ENCODE results near the gene PSMD11.

Gene PSMD11

GRCh38 chr17:32490101-32490482, 45.8 kb downstream of the PSMD11 start:
- DNase-seq (ENCODE audit: low read depth): no peak

- DNase-seq (ENCODE audit: low read depth): no peak
Observed at GRCh38 chr17:32491371-32492263, 47.3 kb downstream of the PSMD11 start.

- no peak for DNase-seq (ENCODE audit: low read depth)
Observed at GRCh38 chr17:32492264-32492589, 47.9 kb downstream of the PSMD11 start.

- no peak for DNase-seq (ENCODE audit: low read depth)
Observed at GRCh38 chr17:32492648-32493289, 48.5 kb downstream of the PSMD11 start.

GRCh38 chr17:32493571-32493970, 49.3 kb downstream of the PSMD11 start:
- DNase-seq (ENCODE audit: low read depth): no peak

GRCh38 chr17:32493976-32494513, 49.7 kb downstream of the PSMD11 start:
- no peak for DNase-seq (ENCODE audit: low read depth)

- DNase-seq (ENCODE audit: low read depth): no peak
Observed at GRCh38 chr17:32494621-32495358, 50.5 kb downstream of the PSMD11 start.

- no peak for DNase-seq (ENCODE audit: low read depth)
Observed at GRCh38 chr17:32495359-32496231, 51.3 kb downstream of the PSMD11 start.

- no peak for DNase-seq (ENCODE audit: low read depth)
Observed at GRCh38 chr17:32496395-32497073, 52.2 kb downstream of the PSMD11 start.

GRCh38 chr17:32497431-32498205, 53.3 kb downstream of the PSMD11 start:
- no peak for DNase-seq (ENCODE audit: low read depth)

- DNase-seq (ENCODE audit: low read depth): no peak
Observed at GRCh38 chr17:32498391-32498790, 54.1 kb downstream of the PSMD11 start.

- DNase-seq (ENCODE audit: low read depth): no peak
Observed at GRCh38 chr17:32502013-32502412, 57.7 kb downstream of the PSMD11 start.

- DNase-seq (ENCODE audit: low read depth): no peak
Observed at GRCh38 chr17:32502710-32503109, 58.4 kb downstream of the PSMD11 start.

- no peak for DNase-seq (ENCODE audit: low read depth)
Observed at GRCh38 chr17:32503251-32504165, 59.2 kb downstream of the PSMD11 start.

GRCh38 chr17:32504166-32504990, 60.1 kb downstream of the PSMD11 start:
- DNase-seq (ENCODE audit: low read depth): no peak

- no peak for DNase-seq (ENCODE audit: low read depth)
Observed at GRCh38 chr17:32508926-32509325, 64.6 kb downstream of the PSMD11 start.

GRCh38 chr17:32510466-32510865, 66.2 kb downstream of the PSMD11 start:
- DNase-seq (ENCODE audit: low read depth): no peak

- no peak for DNase-seq (ENCODE audit: low read depth)
Observed at GRCh38 chr17:32512328-32512727, 68.0 kb downstream of the PSMD11 start.

Data from stimulated activated CD8-positive, alpha-beta memory T cell treated with anti-CD3 and anti-CD28 coated beads, Interleukin-12 subunit alpha, Interleukin-12 subunit beta, amount 100 ng/mL, for 4 hours (primary cell).